CD4-positive, alpha-beta T cell treated with Interleukin-17A for 1 hour (primary cell): Measurements from ENCODE around the gene RNLS.
A peak's percentile ranks its signal among the peaks of the same experiment; 100 is the strongest.
"Not testable (repeated sequence)": the region's sequence is repeated elsewhere in the genome, so short reads cannot be mapped to it uniquely, and the experiment has no call there.

ENCODE experiments used
- DNase-seq: peaks from one replicate; pipeline ENCODE4 v3.0.0-alpha.2; 2020

Gene RNLS

GRCh38 chr10:88286030-88286429, 297.1 kb downstream of the RNLS start:
- DNase-seq = no peak

- no peak for DNase-seq
Measured at GRCh38 chr10:88281592-88282347, 301.3 kb downstream of the RNLS start.

GRCh38 chr10:88280518-88280917, 302.6 kb downstream of the RNLS start:
- DNase-seq = no peak

- DNase-seq = no peak
Measured at GRCh38 chr10:88278912-88279311, 304.2 kb downstream of the RNLS start.

GRCh38 chr10:88276945-88277344, 306.2 kb downstream of the RNLS start:
- DNase-seq = not testable (repeated sequence)

- DNase-seq = no peak
Measured at GRCh38 chr10:88274286-88274685, 308.8 kb downstream of the RNLS start.

- DNase-seq = no peak
Measured at GRCh38 chr10:88273567-88273966, 309.6 kb downstream of the RNLS start.

- peak; percentile 20 for DNase-seq
Measured at GRCh38 chr10:88271761-88272543, 311.2 kb downstream of the RNLS start.

GRCh38 chr10:88270871-88271713, 312.0 kb downstream of the RNLS start:
- DNase-seq = peak; percentile 61

- no peak for DNase-seq
Measured at GRCh38 chr10:88270061-88270808, 312.9 kb downstream of the RNLS start.

- DNase-seq = no peak
Measured at GRCh38 chr10:88262591-88263234, 320.4 kb downstream of the RNLS start.

GRCh38 chr10:88261152-88261551, 322.0 kb downstream of the RNLS start:
- no peak for DNase-seq

GRCh38 chr10:88260329-88261051, 322.6 kb downstream of the RNLS start:
- no peak for DNase-seq

GRCh38 chr10:88259381-88259780, 323.7 kb downstream of the RNLS start:
- no peak for DNase-seq

- DNase-seq = no peak
Measured at GRCh38 chr10:88256886-88257285, 326.2 kb downstream of the RNLS start.

GRCh38 chr10:88256013-88256680, 327.0 kb downstream of the RNLS start:
- DNase-seq = no peak

- DNase-seq = no peak
Measured at GRCh38 chr10:88254091-88254490, 329.0 kb downstream of the RNLS start.

GRCh38 chr10:88253622-88254021, 329.5 kb downstream of the RNLS start:
- DNase-seq = no peak

GRCh38 chr10:88253128-88253527, 330.0 kb downstream of the RNLS start:
- DNase-seq = no peak

- no peak for DNase-seq
Measured at GRCh38 chr10:88249450-88249849, 333.7 kb downstream of the RNLS start.

- DNase-seq = no peak
Measured at GRCh38 chr10:88246675-88247074, 336.4 kb downstream of the RNLS start.
